HG03139 (cell line): ENCODE results near the gene SORBS2.

Source experiments
- ATAC-seq: cut with Tn5 transposase; IDR thresholded peaks from one replicate; pipeline ENCODE4 v1.9.1; 2021; ENCODE audit not compliant: unreplicated experiment

SORBS2 gene

DNA sequence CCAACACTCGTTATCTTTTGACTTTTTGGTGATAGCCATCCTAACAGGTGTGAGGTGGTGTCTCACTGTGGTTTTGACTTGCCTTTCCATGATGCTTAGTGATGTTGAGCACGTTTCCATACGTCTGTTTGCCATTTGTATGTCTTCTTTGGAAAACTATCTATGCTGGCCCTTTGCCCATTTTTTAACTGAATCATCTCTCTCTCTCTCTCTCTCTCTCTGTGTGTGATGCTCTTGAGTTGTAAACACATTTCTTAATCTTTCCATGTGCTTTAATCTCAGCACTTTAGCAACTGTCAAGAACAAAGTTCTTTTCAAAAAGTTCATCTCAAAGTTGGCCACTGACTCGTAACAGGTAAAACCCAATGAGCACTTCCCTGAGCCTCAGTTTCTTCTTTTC lies 10.5 kb downstream of the SORBS2 start:
- no peak for ATAC-seq

- ATAC-seq = no peak
Measured at GRCh38 chr4:185800266-185800945, 11.6 kb downstream of the SORBS2 start.

- ATAC-seq = no peak
Measured at GRCh38 chr4:185799442-185799841, 12.6 kb downstream of the SORBS2 start.

DNA sequence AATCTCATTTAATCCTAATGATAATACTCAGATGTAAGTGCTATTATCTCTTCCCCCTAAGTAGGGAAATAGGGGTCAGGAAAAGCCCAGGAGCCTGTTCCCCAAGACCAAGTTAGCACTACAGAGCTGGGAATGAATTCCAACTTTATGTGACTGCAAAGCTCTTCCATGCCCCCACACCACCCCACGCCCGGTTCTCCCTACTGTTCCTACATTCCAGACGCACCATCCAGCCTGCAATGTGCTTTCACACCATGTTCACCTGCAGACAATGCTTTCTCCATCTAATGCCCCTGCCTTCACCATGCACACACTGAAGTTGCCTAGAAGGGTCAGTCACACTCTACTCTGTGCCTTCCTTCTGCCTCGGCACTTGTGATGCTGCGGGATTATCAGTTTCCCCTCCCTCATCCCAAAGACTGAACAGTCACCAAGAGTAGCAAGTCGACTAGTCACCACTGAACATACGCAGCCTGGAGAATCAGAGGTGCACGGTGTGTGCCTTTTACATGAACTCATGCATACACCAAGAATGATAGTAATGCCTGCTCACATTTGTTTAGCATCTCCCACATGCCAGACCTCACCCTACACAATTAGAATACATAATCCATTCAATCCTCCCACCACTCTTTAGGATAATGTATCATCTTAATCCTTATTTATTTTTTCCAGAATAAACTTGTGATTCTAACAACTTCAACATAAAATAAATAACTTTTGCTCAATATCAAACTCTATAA lies 14.2 kb downstream of the SORBS2 start:
- no peak for ATAC-seq

DNA sequence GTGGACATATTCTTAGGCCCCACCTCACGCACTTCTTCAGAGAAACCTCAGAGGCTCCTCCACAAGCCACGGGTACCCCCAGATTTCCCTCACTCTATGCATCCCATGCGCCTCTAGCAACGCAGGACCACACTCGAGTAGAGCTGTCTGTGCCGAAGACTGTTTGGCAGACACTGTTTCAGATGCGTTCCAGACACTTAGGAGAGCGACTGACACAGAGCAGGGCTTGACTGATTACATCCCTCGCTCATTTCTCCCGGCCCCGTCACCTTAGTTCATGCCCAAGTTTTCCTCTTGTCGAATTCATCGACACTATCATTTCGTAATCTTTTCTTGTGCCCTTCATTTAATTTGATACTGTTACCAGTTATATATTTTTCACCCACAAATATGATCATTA lies 15.0 kb downstream of the SORBS2 start:
- ATAC-seq = no peak

DNA sequence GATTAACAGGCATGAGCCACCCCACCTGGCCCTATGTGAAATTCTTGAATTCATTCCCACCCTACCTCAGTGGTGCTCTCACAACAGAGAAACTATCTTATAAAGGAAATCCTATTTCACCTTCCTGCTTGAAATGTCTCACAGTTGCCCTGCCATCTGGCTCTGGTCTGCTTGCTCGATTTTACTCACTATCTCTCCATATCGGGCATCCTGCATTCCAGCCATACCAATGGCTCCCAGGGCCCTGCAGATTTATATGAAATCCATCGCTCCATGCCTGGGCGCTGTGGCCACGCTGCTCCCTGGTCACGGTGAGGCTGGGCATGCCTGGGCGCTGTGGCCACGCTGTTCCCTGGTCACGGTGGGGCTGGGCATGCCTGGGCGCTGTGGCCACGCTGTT lies 15.8 kb downstream of the SORBS2 start:
- no peak for ATAC-seq

DNA sequence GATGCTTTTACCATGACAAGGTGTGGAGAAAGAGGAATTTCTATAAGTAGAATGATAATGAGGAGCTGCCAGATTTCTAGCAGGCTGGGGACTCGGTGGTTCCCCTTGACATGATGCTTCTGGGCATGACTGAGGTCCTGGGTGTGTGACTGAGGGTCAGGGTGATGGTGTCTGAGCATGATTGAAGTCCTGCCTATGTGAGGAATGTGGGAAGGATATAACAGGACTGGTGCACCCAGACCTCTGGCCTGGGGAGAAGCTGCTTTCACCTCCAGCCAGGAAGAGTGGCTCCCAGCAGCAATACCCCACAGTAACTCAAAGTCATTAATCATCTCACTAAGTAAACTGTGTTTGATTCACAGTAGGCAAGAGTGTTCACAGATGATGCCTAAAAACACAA lies 17.4 kb downstream of the SORBS2 start:
- no peak for ATAC-seq

DNA sequence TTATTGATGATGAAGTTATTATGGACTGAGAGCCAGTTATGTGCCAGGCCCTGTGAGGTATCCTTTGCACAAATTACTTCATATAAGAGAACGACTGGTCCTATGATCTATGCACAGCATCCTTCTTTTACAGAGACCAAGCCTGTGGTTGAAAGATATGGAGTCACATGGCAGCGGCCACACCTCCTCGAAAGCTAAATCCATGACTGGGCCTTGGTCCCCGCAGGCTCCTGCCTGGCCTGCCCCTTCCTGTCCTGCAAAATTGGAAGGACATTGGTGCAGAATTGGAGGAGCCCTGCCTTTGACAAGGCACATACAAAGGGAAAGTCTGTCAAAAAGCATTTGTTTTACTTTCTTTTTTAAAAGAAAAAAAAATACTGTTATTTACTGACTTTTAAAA lies 18.3 kb downstream of the SORBS2 start:
- ATAC-seq = no peak

GRCh38 chr4:185793116-185793485 lies 18.9 kb downstream of the SORBS2 start:
- no peak for ATAC-seq

DNA sequence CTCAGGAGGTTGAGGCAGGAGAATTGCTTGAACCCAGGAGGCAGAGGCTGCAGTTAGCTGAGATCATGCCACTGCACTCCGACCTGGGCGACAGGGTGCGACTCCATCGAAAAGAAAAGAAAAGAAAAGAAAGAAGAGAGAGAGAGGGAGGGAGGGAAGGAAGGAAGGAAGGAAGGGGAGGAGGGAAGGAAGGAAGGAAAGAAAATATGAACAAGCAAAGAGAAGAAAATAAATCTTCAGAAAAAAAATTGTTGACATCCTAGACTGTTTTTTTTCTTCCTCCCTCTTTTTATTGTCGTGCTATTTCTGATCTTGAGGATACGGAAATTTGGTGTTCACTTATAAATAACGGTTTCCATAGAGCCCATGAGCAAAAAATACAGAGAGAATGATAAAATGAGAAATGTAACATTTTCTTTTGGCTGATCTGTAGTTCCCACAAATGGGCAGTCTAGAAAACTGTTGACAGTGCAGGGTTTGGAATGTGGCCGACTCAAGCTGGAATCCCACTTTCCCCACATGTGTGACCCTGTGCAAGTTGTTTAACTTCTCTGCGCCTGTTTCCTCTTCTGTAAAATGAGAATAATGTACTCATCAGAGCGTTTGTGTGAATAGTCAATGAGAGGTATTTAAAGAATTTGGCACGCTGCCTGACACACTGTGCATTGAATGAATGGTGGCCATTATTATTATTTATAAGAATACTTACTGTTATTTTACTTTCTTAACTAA lies 19.4 kb downstream of the SORBS2 start:
- ATAC-seq = no peak

DNA sequence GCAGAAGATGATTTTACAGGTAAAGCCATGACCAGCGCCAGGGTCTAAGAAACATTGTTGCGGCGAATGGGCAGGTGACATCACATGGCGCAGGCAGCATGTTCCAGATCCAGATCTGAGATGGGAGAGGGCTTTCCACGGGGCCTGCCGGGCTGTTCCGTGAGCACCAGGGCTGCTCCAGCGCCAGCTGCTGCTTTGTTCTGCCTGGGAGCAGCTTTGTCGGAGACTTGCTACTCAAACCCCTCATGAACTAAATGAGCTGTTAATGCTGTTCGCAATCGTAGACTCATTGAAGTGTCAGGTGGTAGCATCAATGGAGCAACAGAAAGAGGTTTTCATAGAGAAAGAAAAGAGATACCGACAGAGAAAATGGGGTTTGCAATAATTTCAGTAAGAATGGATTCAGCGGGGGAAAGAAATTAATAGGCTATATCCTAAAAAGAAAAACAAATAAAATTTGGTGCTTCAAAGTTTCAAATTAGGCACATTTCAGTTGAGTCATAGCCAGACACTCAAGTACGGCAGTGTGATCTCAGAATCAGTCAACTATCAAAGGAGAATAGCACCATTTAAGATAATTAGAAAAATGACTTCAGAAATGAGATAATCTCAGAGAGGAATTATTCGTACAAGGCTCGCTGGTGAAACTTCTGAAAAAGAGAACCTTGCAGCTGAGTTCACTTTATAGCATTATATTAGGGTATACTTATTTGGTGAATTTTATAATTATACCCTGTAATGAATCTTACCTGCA lies 23.9 kb downstream of the SORBS2 start:
- ATAC-seq = no peak

DNA sequence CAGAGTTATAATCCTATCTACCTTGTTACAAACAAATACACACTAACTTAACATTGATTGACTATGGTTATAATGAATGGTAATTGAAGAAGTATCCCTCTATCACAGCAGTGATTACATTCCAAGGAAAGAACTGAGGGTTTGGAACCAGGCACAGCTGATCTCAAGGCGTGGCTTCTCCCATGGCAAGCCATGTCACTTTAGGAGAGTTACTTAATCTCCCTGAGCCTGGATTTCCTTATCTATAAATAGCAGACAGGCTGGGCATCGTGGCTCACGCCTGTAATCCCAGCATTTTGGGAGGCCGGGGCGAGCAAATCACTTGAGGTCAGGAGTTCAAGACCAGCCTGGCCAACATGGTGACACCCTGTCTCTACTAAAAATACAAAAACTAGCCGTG lies 25.6 kb downstream of the SORBS2 start:
- ATAC-seq = no peak

- no peak for ATAC-seq
Measured at GRCh38 chr4:185783574-185783973, 28.4 kb downstream of the SORBS2 start.

- ATAC-seq = no peak
Measured at GRCh38 chr4:185782523-185782922, 29.5 kb downstream of the SORBS2 start.

- no peak for ATAC-seq
Measured at GRCh38 chr4:185781555-185782215, 30.3 kb downstream of the SORBS2 start.

GRCh38 chr4:185780472-185780871 lies 31.5 kb downstream of the SORBS2 start:
- ATAC-seq = no peak

DNA sequence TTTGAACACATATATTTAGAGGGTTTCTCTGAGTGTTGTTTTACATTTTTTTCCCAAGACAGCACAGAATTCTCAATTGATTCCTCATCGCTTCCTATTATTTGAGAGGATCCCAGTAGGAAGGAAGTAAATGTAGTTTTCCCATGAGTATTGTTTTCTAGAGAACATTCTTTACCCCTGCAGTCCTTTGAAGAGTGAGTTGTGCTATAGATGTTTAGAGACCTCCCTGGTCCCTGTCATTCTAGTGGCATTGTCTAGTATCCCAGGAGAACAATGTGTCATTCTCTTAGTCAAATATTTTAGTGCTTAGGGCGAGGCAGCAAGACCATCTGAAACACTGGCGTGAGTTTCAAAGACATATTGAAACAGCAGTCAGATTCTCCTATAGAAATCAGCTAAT lies 32.5 kb downstream of the SORBS2 start:
- ATAC-seq = no peak

- no peak for ATAC-seq
Measured at GRCh38 chr4:185778307-185778706, 33.7 kb downstream of the SORBS2 start.

GRCh38 chr4:185775792-185776555 lies 36.0 kb downstream of the SORBS2 start:
- no peak for ATAC-seq
